22Rv1 (cell line): ENCODE results near the gene VENTX.

Source experiments
- ZFX ChIP-seq: fragments of 450-650 bp; IDR thresholded peaks from 2 replicates; pipeline ENCODE4 v1.6.1; 2017; ENCODE audit warnings: antibody characterized with exemption, borderline replicate concordance
- TF ChIP-seq, protein P1 (sequence below): fragments of 450-650 bp; IDR thresholded peaks from 2 replicates; pipeline ENCODE4 v1.5.1; 2017; ENCODE audit warnings: mild to moderate bottlenecking

DNA sequence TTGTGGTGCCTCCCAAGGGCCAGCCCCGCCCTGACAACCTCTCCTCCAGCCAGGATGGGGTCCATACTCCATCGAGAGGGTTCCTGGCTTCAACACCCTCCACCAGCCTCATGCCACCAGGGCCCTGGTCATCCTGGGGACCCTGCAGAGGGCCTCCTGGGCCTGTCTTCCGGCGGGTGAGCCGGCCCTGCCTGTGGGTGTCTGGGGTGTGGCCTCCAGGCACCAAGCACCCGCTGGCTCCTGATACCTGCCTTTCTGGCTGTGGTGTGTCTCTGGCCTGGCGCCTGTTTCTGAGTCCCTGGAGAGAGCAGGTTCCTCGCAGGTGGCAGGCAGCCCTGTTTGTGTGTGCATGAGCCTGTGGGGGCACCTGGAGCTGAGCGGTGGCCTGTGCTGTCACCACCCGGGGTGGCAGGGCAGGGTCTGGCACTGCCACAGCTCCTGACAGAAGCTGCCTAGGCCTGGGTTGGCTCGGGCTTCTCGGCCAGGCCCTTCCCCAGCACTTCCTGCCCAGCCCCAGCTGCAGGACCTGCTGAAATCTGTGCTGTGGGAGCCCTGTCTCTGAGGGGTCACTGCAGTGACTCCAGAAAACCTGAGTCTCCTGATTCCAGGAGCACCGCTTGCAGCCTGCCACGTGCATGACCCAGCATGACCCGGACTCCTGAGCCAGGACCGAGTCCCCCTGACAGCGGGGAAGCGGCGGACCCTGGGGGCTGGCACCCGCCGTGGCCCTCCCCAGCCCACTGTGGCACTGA lies 20.6 kb downstream of the VENTX start:
- TF ChIP-seq, protein P1, sequence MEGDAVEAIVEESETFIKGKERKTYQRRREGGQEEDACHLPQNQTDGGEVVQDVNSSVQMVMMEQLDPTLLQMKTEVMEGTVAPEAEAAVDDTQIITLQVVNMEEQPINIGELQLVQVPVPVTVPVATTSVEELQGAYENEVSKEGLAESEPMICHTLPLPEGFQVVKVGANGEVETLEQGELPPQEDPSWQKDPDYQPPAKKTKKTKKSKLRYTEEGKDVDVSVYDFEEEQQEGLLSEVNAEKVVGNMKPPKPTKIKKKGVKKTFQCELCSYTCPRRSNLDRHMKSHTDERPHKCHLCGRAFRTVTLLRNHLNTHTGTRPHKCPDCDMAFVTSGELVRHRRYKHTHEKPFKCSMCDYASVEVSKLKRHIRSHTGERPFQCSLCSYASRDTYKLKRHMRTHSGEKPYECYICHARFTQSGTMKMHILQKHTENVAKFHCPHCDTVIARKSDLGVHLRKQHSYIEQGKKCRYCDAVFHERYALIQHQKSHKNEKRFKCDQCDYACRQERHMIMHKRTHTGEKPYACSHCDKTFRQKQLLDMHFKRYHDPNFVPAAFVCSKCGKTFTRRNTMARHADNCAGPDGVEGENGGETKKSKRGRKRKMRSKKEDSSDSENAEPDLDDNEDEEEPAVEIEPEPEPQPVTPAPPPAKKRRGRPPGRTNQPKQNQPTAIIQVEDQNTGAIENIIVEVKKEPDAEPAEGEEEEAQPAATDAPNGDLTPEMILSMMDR: no peak
- TF ChIP-seq ZFX: no peak
